ENCODE measurements around the gene GLT8D1. TPM values are rescaled to one million over a fixed set of nuclear protein-coding genes. Genes with fewer than 3 reads are reported as not detected.
"Not testable (repeated sequence)": the region's sequence is repeated elsewhere in the genome, so short reads cannot be mapped to it uniquely, and the experiment has no call there.

Gene GLT8D1
- polyA plus RNA-seq, 3 donors: 23.5 to 35.5 (median 30.4) TPM

GRCh38 chr3:52685709-52686691 lies 19.6 kb downstream of the GLT8D1 start, which contains the start of the genes GNL3 and PBRM1:
GNL3 (plus strand) TSS chr3:52686032; CDS start chr3:52686093, 61 bp downstream.
PBRM1 (minus strand) TSS chr3:52685913.
- WGBS, 3 donors: 0 to 1% (median 1%) methylated on average over 67 to 82 of the region's 82 CpGs
- peak within 1 kb of the TSS; percentile 88 for H3K27ac ChIP-seq (ENCODE audit: low read depth, low read length)

GRCh38 chr3:52685285-52685708 lies 20.3 kb downstream of the GLT8D1 start:
- H3K27ac ChIP-seq (ENCODE audit: low read depth, low read length): peak overlapping the region; percentile 88
- 0% methylated on average over 24 to 41 of the region's 41 CpGs for WGBS, 3 donors

- WGBS, 3 donors: 19 to 55% (median 53%) methylated on average over 5 of the region's 5 CpGs
- no peak overlapping the region for H3K27ac ChIP-seq (ENCODE audit: low read depth, low read length)
Observed at GRCh38 chr3:52684184-52684583, 21.4 kb downstream of the GLT8D1 start.

GRCh38 chr3:52683611-52684010 lies 22.0 kb downstream of the GLT8D1 start:
- H3K27ac ChIP-seq (ENCODE audit: low read depth, low read length): no peak overlapping the region
- 66 to 70% (median 70%) methylated on average over 6 of the region's 6 CpGs for WGBS, 3 donors

GRCh38 chr3:52682016-52682415 lies 23.6 kb downstream of the GLT8D1 start:
- H3K27ac ChIP-seq (ENCODE audit: low read depth, low read length): no peak overlapping the region

- WGBS, 3 donors: 35 to 49% (median 36%) methylated on average over 3 of the region's 3 CpGs
- no peak overlapping the region for H3K27ac ChIP-seq (ENCODE audit: low read depth, low read length)
Observed at GRCh38 chr3:52681596-52681995, 24.0 kb downstream of the GLT8D1 start.

- no peak overlapping the region for H3K27ac ChIP-seq (ENCODE audit: low read depth, low read length)
- WGBS, 3 donors: 9 to 60% (median 59%) methylated on average over 1 of the region's 1 CpG
Observed at GRCh38 chr3:52679811-52680210, 25.8 kb downstream of the GLT8D1 start.

GRCh38 chr3:52679199-52679538 lies 26.4 kb downstream of the GLT8D1 start:
- H3K27ac ChIP-seq (ENCODE audit: low read depth, low read length): no peak overlapping the region
- 59 to 92% (median 91%) methylated on average over 3 of the region's 3 CpGs for WGBS, 3 donors

GRCh38 chr3:52678265-52679198 lies 27.1 kb downstream of the GLT8D1 start:
- no peak overlapping the region for H3K27ac ChIP-seq (ENCODE audit: low read depth, low read length)
- WGBS, 3 donors: 94 to 98% (median 94%) methylated on average over 6 of the region's 6 CpGs

GRCh38 chr3:52676201-52676600 lies 29.4 kb downstream of the GLT8D1 start:
- not testable (repeated sequence) for H3K27ac ChIP-seq (ENCODE audit: low read depth, low read length)
- WGBS, 3 donors: 65 to 80% (median 80%) methylated on average over 3 of the region's 3 CpGs

- WGBS, 3 donors: 27 to 54% (median 47%) methylated on average over 1 of the region's 1 CpG
- no peak overlapping the region for H3K27ac ChIP-seq (ENCODE audit: low read depth, low read length)
Observed at GRCh38 chr3:52671676-52672075, 33.9 kb downstream of the GLT8D1 start.

GRCh38 chr3:52670621-52671521 lies 34.7 kb downstream of the GLT8D1 start:
- 68 to 88% (median 69%) methylated on average over 9 of the region's 9 CpGs for WGBS, 3 donors
- no peak overlapping the region for H3K27ac ChIP-seq (ENCODE audit: low read depth, low read length)

GRCh38 chr3:52663098-52663497 lies 42.5 kb downstream of the GLT8D1 start:
- no peak overlapping the region for H3K27ac ChIP-seq (ENCODE audit: low read depth, low read length)
- WGBS, 3 donors: 73 to 95% (median 93%) methylated on average over 3 of the region's 3 CpGs

- H3K27ac ChIP-seq (ENCODE audit: low read depth, low read length): no peak overlapping the region
- whole genome bisulfite sequencing, 3 donors: 58 to 90% (median 60%) methylated on average over 3 of the region's 3 CpGs
Observed at GRCh38 chr3:52660046-52660445, 45.5 kb downstream of the GLT8D1 start.

GRCh38 chr3:52655895-52656294 lies 49.7 kb downstream of the GLT8D1 start:
- no peak overlapping the region for H3K27ac ChIP-seq (ENCODE audit: low read depth, low read length)
- WGBS, 3 donors: 93 to 97% (median 96%) methylated on average over 3 of the region's 3 CpGs

- H3K27ac ChIP-seq (ENCODE audit: low read depth, low read length): no peak overlapping the region
Observed at GRCh38 chr3:52651592-52651991, 54.0 kb downstream of the GLT8D1 start.

- H3K27ac ChIP-seq (ENCODE audit: low read depth, low read length): no peak overlapping the region
- 58 to 88% (median 81%) methylated on average over 1 of the region's 1 CpG for WGBS, 3 donors
Observed at GRCh38 chr3:52650439-52650838, 55.2 kb downstream of the GLT8D1 start.
